CD4-positive, alpha-beta T cell treated with Interleukin-15 for 4 hours (primary cell): ENCODE measurements around the gene FGF14.
"Not testable (repeated sequence)": the region's sequence is repeated elsewhere in the genome, so short reads cannot be mapped to it uniquely, and the experiment has no call there.

Source experiments
- DNase-seq: peaks from one replicate; pipeline ENCODE4 v3.0.0-alpha.2; 2020; ENCODE audit warnings: low spot score

Gene FGF14

GRCh38 chr13:102136735-102137296, 265.0 kb downstream of the FGF14 start:
- DNase-seq, result no peak

- no peak for DNase-seq
These were observed 269.0 kb downstream of the FGF14 start for GRCh38 chr13:102132777-102133295.

GRCh38 chr13:102131246-102131645, 270.6 kb downstream of the FGF14 start:
- no peak for DNase-seq

GRCh38 chr13:102128216-102128810, 273.5 kb downstream of the FGF14 start:
- no peak for DNase-seq

GRCh38 chr13:102127153-102127552, 274.7 kb downstream of the FGF14 start:
- DNase-seq, result no peak

GRCh38 chr13:102122147-102122546, 279.7 kb downstream of the FGF14 start:
- no peak for DNase-seq

GRCh38 chr13:102117175-102117831, 284.5 kb downstream of the FGF14 start:
- DNase-seq, result no peak

GRCh38 chr13:102103469-102103868, 298.4 kb downstream of the FGF14 start:
- no peak for DNase-seq

GRCh38 chr13:102100234-102100633, 301.6 kb downstream of the FGF14 start:
- no peak for DNase-seq

- DNase-seq, result no peak
These were observed 304.1 kb downstream of the FGF14 start for GRCh38 chr13:102097708-102098107.

GRCh38 chr13:102093288-102093687, 308.6 kb downstream of the FGF14 start:
- not testable (repeated sequence) for DNase-seq

GRCh38 chr13:102091231-102091630, 310.6 kb downstream of the FGF14 start:
- no peak for DNase-seq

GRCh38 chr13:102090532-102090931, 311.3 kb downstream of the FGF14 start:
- DNase-seq, result no peak

- DNase-seq, result no peak
These were observed 312.1 kb downstream of the FGF14 start for GRCh38 chr13:102089722-102090121.

- DNase-seq, result no peak
These were observed 312.7 kb downstream of the FGF14 start for GRCh38 chr13:102089177-102089576.

GRCh38 chr13:102073251-102073650, 328.6 kb downstream of the FGF14 start:
- no peak for DNase-seq

GRCh38 chr13:102071711-102072110, 330.1 kb downstream of the FGF14 start:
- DNase-seq, result no peak

- not testable (repeated sequence) for DNase-seq
These were observed 333.5 kb downstream of the FGF14 start for GRCh38 chr13:102068323-102068722.

GRCh38 chr13:102055090-102055779, 346.6 kb downstream of the FGF14 start:
- no peak for DNase-seq

- no peak for DNase-seq
These were observed 352.0 kb downstream of the FGF14 start for GRCh38 chr13:102049853-102050252.

GRCh38 chr13:102045731-102046130, 356.1 kb downstream of the FGF14 start:
- no peak for DNase-seq

GRCh38 chr13:102042746-102043145, 359.1 kb downstream of the FGF14 start:
- DNase-seq, result no peak

- no peak for DNase-seq
These were observed 360.3 kb downstream of the FGF14 start for GRCh38 chr13:102041544-102041943.
